Measurements from ENCODE around the gene AEBP1. TPM values are rescaled to one million over a fixed set of nuclear protein-coding genes. Genes with fewer than 3 reads are reported as not detected.

The AEBP1 gene
- total and polyA plus RNA-seq, 9 of the 15 experiments (the other 6 are each of a cell fraction or from before 2014, with no cell fraction given): 0.03 to 0.78 (median 0.30) TPM; not detected in 2

GRCh38 chr7:44077061-44077460, 27.1 kb upstream of the AEBP1 start:
- Histone ChIP-seq H3K4me1 (replicated peaks in 1 of 2; ENCODE audit: control insufficient read depth in 2 of 2, insufficient read depth in 2 of 2, low read length in 2 of 2) (peaks cover 9 to 34% of the 10 kb centered on the region in 2 experiments; a peak in 4 of 5 replicates), H3K79me2 (ENCODE audit: control insufficient read depth, insufficient read depth, low read length) (no peaks in the 10 kb centered on the region), H3K27ac (ENCODE audit: extremely low read depth, low read depth, low read length) (no peak overlapping the region), H4K20me1 (replicated peaks; ENCODE audit: control insufficient read depth, insufficient read depth, low read length) (peaks cover 24% of the 10 kb centered on the region), H3K9me1 (ENCODE audit: control insufficient read depth, insufficient read depth, low read length) (peaks cover 2% of the 10 kb centered on the region), H3K4me3 (no peak overlapping the region), H3K27me3 (ENCODE audit: control insufficient read depth in 2 of 2, insufficient read depth in 2 of 2, low read length in 2 of 2) (no peaks in the 10 kb centered on the region), H3K4me2 (ENCODE audit: insufficient read depth, low read length) (no peak overlapping the region), H3K9me3 (replicated peaks; ENCODE audit: control insufficient read depth, insufficient read depth, low read depth, low read length) (no peaks in the 10 kb centered on the region), H3K9ac (ENCODE audit: insufficient read depth in 1 of 2, low read depth in 2 of 2, low read length in 2 of 2) (no peak overlapping the region), H2AFZ (ENCODE audit: low read depth, low read length) (no peak overlapping the region), H3K36me3 (ENCODE audit: control insufficient read depth, insufficient read depth, low read length) (peaks cover 33% of the 10 kb centered on the region; the same call in 2 of the 3 replicates)
- DNase-seq (ENCODE audit: extremely low read depth in 1 of 4, low spot score in 3 of 4) (no peak), FAIRE-seq (no peak), ATAC-seq (no peak)
- 76% methylated on average over 9 of the region's 9 CpGs for WGBS (ENCODE audit: insufficient coverage, low coverage, missing lambda C conversion rate)
- no TSS peak for BruUV-seq (replicated peaks)
- in situ Hi-C loops (cut with MboI): no loop called here
- ChIA-PET CTCF (ENCODE audit: low intra/inter-chr PET ratio) (no interaction called here), POLR2A (interaction anchor here (0.6 kb wide), 1 partner anchor 10 kb away, joined by 3 read pairs; no protein-coding TSS in a partner anchor)
- intact Hi-C loops (cut with micrococcal nuclease): no loop called here
- TF ChIP-seq NBN (IDR thresholded peaks at IDR 0.05; ENCODE audit: low read depth) (no peak), MYC (IDR thresholded peaks at IDR 0.05; ENCODE audit: low read depth, low read length) (no peak), MYC (CRISPR knock-in tag; IDR thresholded peaks at IDR 0.05; ENCODE audit: borderline replicate concordance, low read depth) (no peak), PKNOX1 (IDR thresholded peaks at IDR 0.05) (no peak), TEAD2 (tag; IDR thresholded peaks at IDR 0.05) (no peak), TSC22D4 (tag; IDR thresholded peaks at IDR 0.05) (no peak), TAF15 (IDR thresholded peaks at IDR 0.05; ENCODE audit: low read depth, low read length) (no peak), HMGN3 (IDR thresholded peaks at IDR 0.05; ENCODE audit: borderline replicate concordance, extremely low read depth, insufficient read length, low read depth, low read length) (no peak), RBM39 (optimal IDR thresholded peaks at IDR 0.05; ENCODE audit: low read depth, low read length) (no peak), ZBTB2 (IDR thresholded peaks at IDR 0.05) (no peak), MBD1 (CRISPR knock-in tag; IDR thresholded peaks at IDR 0.05) (no peak), CHCHD3 (CRISPR knock-in tag; IDR thresholded peaks at IDR 0.05) (no peak), SIRT6 (IDR thresholded peaks at IDR 0.05; ENCODE audit: low read depth, low read length) (no peak), ATF1 (CRISPR knock-in tag; IDR thresholded peaks at IDR 0.05) (no peak), ATF1 (tag; IDR thresholded peaks at IDR 0.05) (no peak), ZNF511 (CRISPR knock-in tag; IDR thresholded peaks at IDR 0.05) (no peak), ZBTB12 (CRISPR knock-in tag; IDR thresholded peaks at IDR 0.05) (no peak), TAF1 (IDR thresholded peaks at IDR 0.05; ENCODE audit: control insufficient read depth, extremely low read depth, insufficient read depth, low read length, severe bottlenecking) (no peak), ZC3H11A (IDR thresholded peaks at IDR 0.05; ENCODE audit: low read depth, low read length) (no peak)
